HL-60 (cell line): ENCODE results near the gene IL10RA.

Experiments used
- DNase-seq, 2 experiments: peaks; one replicate each; pipeline ENCODE4 v3.0.0-alpha.2; 2010 to 2020; ENCODE audit warnings: low read depth in 1 of 2, low spot score in 1 of 2
- H3K27ac ChIP-seq: fragments of 250-450 bp; sonication (Bioruptor Pico); replicated peaks from 2 replicates; pipeline ENCODE4 v1.5.1; 2020; ENCODE audit warnings: mild to moderate bottlenecking, moderate library complexity
- H3K27me3 ChIP-seq: fragments of 250-450 bp; sonication (Bioruptor Pico); 2 replicates; pipeline ENCODE4 v1.5.1; 2021; ENCODE audit warnings: mild to moderate bottlenecking, moderate library complexity; ENCODE audit not compliant: insufficient read depth, poor library complexity, severe bottlenecking
- H3K4me3 ChIP-seq: replicated peaks from 2 replicates; pipeline ENCODE4 v1.5.1; 2011; ENCODE audit warnings: mild to moderate bottlenecking, control low read depth, low read length; ENCODE audit not compliant: insufficient read depth
- CTCF ChIP-seq: IDR thresholded peaks from one replicate; pipeline ENCODE4 v1.5.1; 2011; ENCODE audit warnings: low read length, control low read depth, inconsistent platforms; ENCODE audit not compliant: insufficient read depth
- GABPA ChIP-seq: IDR thresholded peaks from 2 replicates; pipeline ENCODE4 v1.6.1; 2012; ENCODE audit warnings: low read depth
- POLR2AphosphoS5 ChIP-seq: IDR thresholded peaks from 2 replicates; pipeline ENCODE4 v1.6.1; 2012; ENCODE audit warnings: low read depth
- SPI1 ChIP-seq: IDR thresholded peaks from 2 replicates; pipeline ENCODE4 v1.6.1; 2012; ENCODE audit warnings: low read depth, mild to moderate bottlenecking, borderline replicate concordance
- TF ChIP-seq, protein P1 (sequence below): IDR thresholded peaks from 2 replicates; pipeline ENCODE4 v1.6.1; 2012; ENCODE audit warnings: low read depth; ENCODE audit not compliant: insufficient replicate concordance

IL10RA gene

DNA sequence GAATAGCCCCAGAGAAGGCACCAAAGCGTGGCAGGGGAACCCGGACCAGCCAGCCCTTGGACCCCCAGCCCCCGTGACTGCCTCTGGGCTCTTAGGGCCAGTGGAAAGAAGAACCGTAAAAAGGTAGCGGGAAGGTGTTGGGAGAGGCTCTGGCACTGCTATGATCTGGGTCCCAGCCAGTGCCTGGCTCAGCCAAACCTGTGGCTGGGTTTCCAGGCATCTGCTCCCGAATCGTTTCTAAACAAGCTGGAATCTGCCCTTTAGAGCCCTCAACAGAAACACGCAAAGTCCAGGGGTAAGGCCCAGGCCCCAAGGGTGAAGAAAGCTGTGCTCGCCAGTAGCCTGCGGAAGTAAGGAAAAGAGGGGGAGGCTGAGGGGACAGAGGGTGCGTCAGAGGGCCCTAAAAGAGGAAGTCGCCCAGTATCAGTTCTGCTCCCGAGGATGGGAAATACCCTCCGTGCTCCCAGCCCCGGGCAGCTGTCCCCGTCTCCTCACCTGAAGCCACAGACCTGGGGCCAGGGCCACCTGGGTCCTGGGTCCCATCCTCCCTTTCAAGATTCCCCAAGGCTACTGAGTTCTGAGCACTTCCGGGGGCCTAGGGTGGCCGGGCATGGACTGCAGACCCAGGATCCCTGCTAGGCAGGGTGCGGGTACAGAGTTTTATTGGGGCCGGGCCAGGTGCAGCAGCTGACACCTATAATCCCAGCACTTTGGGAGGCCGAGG, 24.7 kb downstream of the IL10RA start:
- H3K27me3 ChIP-seq, result no peaks in the 10 kb centered on the region
- no peak overlapping the region for H3K4me3 ChIP-seq
- H3K27ac ChIP-seq, result peak overlapping the region; percentile 58
- no peak for TF ChIP-seq GABPA
- 0 out of 2 replicates have a peak, but pooled peaks have one; percentile 33 for TF ChIP-seq POLR2AphosphoS5
- TF ChIP-seq SPI1, result peak; percentile 98
- DNase-seq, result peak; percentile 78 to 89

DNA sequence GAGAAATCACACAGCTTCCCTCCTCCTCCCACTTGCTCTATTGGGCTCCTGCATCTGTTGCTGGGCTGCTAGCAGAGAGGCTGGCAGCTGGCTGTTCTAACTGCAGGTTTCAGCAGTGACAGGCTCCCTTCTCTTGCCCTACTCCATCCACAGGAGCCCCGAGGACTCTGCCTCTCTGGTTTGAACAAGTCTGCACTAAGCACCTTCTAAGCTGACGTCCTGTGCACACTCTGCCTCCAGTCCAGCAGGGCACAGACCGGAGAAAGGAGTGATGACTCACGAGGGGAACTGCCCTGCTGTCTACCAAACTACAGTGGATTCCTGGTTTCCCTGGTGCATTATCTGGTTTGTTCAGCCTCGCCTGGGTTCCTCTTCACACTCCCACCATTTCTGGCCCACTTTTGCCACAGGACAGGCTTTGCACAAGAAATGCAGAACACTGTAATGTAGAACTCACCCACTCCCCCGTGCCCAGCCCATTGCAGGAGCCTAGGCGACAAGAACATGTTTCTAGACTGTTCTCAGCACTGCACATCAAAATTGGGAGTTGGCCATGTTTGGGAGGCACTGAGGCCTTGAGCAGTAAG, 26.0 kb downstream of the IL10RA start:
- TF ChIP-seq, protein P1, sequence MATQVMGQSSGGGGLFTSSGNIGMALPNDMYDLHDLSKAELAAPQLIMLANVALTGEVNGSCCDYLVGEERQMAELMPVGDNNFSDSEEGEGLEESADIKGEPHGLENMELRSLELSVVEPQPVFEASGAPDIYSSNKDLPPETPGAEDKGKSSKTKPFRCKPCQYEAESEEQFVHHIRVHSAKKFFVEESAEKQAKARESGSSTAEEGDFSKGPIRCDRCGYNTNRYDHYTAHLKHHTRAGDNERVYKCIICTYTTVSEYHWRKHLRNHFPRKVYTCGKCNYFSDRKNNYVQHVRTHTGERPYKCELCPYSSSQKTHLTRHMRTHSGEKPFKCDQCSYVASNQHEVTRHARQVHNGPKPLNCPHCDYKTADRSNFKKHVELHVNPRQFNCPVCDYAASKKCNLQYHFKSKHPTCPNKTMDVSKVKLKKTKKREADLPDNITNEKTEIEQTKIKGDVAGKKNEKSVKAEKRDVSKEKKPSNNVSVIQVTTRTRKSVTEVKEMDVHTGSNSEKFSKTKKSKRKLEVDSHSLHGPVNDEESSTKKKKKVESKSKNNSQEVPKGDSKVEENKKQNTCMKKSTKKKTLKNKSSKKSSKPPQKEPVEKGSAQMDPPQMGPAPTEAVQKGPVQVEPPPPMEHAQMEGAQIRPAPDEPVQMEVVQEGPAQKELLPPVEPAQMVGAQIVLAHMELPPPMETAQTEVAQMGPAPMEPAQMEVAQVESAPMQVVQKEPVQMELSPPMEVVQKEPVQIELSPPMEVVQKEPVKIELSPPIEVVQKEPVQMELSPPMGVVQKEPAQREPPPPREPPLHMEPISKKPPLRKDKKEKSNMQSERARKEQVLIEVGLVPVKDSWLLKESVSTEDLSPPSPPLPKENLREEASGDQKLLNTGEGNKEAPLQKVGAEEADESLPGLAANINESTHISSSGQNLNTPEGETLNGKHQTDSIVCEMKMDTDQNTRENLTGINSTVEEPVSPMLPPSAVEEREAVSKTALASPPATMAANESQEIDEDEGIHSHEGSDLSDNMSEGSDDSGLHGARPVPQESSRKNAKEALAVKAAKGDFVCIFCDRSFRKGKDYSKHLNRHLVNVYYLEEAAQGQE, result no peak
- peak; percentile 56 for TF ChIP-seq POLR2AphosphoS5
- peak; percentile 64; the same call in 1 of the 2 replicates for TF ChIP-seq SPI1
- Histone ChIP-seq H3K4me3 (no peak overlapping the region), H3K27ac (peak overlapping the region; percentile 58), H3K27me3 (no peaks in the 10 kb centered on the region)
- DNase-seq, result peak; percentile 80 to 89

- H3K4me3 ChIP-seq, result no peak overlapping the region
- no peaks in the 10 kb centered on the region for H3K27me3 ChIP-seq
- TF ChIP-seq, protein P1, result no peak
- TF ChIP-seq CTCF (no peak), POLR2AphosphoS5 (no peak), GABPA (no peak), SPI1 (no peak)
These were observed 27.8 kb downstream of the IL10RA start for GRCh38 chr11:118014022-118014421.

DNA sequence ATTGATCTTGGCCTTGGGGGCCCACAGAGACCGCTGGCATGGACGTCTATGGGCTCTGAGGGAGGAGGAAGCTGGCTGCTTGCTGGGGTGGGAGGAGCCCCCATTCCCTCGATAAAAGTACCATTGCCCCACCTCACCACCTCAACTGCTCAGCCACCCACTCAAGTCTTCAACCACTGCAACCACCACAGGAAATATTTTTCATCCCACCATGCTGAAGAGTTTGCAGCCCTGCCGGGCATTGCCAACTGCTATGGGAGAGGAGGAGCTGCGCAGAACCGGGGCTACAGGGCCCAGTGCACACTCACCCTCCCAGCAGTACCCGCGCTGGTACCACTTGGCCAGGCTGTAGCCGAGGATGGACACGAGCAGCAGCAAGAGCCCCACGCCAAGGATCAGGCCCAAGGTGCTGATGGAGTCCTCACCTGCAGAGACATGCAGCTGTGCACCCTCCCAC, 29.2 kb downstream of the IL10RA start:
- TF ChIP-seq SPI1 (no peak), GABPA (no peak)
- no peak overlapping the region for H3K4me3 ChIP-seq
- no peak for DNase-seq
- H3K27me3 ChIP-seq, result no peaks in the 10 kb centered on the region
- H3K27ac ChIP-seq, result no peak overlapping the region; the same call in 1 of the 2 replicates

More at GRCh38 chr11:118014022-118014421, 27.8 kb downstream of the IL10RA start:
- DNase-seq, result no peak
- no peak overlapping the region for H3K27ac ChIP-seq

GRCh38 chr11:118016104-118016503, 29.9 kb downstream of the IL10RA start:
- no peak overlapping the region for H3K4me3 ChIP-seq
- TF ChIP-seq, protein P1, result no peak
- TF ChIP-seq POLR2AphosphoS5, result no peak
- TF ChIP-seq GABPA, result no peak
- TF ChIP-seq CTCF, result no peak
- peak; percentile 22; the same call in 1 of the 2 replicates for TF ChIP-seq SPI1
- DNase-seq, result peak in 1 of 2 experiments; percentile 38
- H3K27ac ChIP-seq, result peak overlapping the region; percentile 19
- H3K27me3 ChIP-seq, result no peaks in the 10 kb centered on the region
